Epidermal melanocyte (primary cell): ENCODE measurements around the gene CALHM1.
"Not testable (repeated sequence)": the region's sequence is repeated elsewhere in the genome, so short reads cannot be mapped to it uniquely, and the experiment has no call there.

ENCODE experiments used
- DNase-seq: peaks from one replicate; pipeline ENCODE4 v3.0.0; 2011; ENCODE audit warnings: low spot score; ENCODE audit not compliant: insufficient read length

CALHM1 gene

GRCh38 chr10:103486635-103487409 lies 28.1 kb upstream of the CALHM1 start:
- DNase-seq = not testable (repeated sequence)

GRCh38 chr10:103481974-103482531 lies 23.4 kb upstream of the CALHM1 start:
- peak; percentile 68 for DNase-seq

GRCh38 chr10:103480521-103480920 lies 21.8 kb upstream of the CALHM1 start:
- no peak for DNase-seq

- no peak for DNase-seq
These were observed 20.4 kb upstream of the CALHM1 start, which contains the start of gene CALHM3 for GRCh38 chr10:103479135-103479534. CALHM3 (minus strand) TSS chr10:103479240; CDS start chr10:103479032, 208 bp downstream.

GRCh38 chr10:103478671-103479070 lies 20.0 kb upstream of the CALHM1 start:
- DNase-seq = no peak

GRCh38 chr10:103476046-103476768 lies 17.5 kb upstream of the CALHM1 start:
- DNase-seq = no peak

- DNase-seq = no peak
These were observed 16.7 kb upstream of the CALHM1 start for GRCh38 chr10:103475437-103475836.

GRCh38 chr10:103474077-103474476 lies 15.4 kb upstream of the CALHM1 start:
- DNase-seq = no peak

- DNase-seq = no peak
These were observed 14.6 kb upstream of the CALHM1 start for GRCh38 chr10:103473261-103473671.

GRCh38 chr10:103472005-103472404 lies 13.3 kb upstream of the CALHM1 start:
- DNase-seq = no peak

GRCh38 chr10:103470761-103471653 lies 12.3 kb upstream of the CALHM1 start:
- no peak for DNase-seq

GRCh38 chr10:103469201-103469600 lies 10.5 kb upstream of the CALHM1 start:
- DNase-seq = no peak

- no peak for DNase-seq
These were observed 8.7 kb upstream of the CALHM1 start for GRCh38 chr10:103467406-103467805.

GRCh38 chr10:103466734-103467133 lies 8.0 kb upstream of the CALHM1 start:
- no peak for DNase-seq

- DNase-seq = no peak
These were observed 6.9 kb upstream of the CALHM1 start for GRCh38 chr10:103465411-103466179.

- no peak for DNase-seq
These were observed 4.8 kb upstream of the CALHM1 start for GRCh38 chr10:103463499-103463898.

- no peak for DNase-seq
These were observed 915 bp upstream of the CALHM1 start for GRCh38 chr10:103459615-103460014.

- no peak for DNase-seq
These were observed 660 bp downstream of the CALHM1 start for GRCh38 chr10:103457896-103458583.

- no peak for DNase-seq
These were observed 1.5 kb downstream of the CALHM1 start for GRCh38 chr10:103457176-103457712.
